Esophagus (tissue), 2 donors: Measurements from ENCODE around the gene MAPRE2. TPM values are rescaled to one million over a fixed set of nuclear protein-coding genes. Genes with fewer than 3 reads are reported as not detected.

Experiments
- H3K27ac ChIP-seq, 2 donors: one replicate each; pipeline ENCODE4 v1.5.1; 2013; ENCODE audit warnings: low read depth in 2 of 2, mild to moderate bottlenecking in 2 of 2, inconsistent platforms in 1 of 2, low read length in 1 of 2, moderate library complexity in 1 of 2
- H3K27me3 ChIP-seq, 2 donors: one replicate each; pipeline ENCODE4 v1.6.1; 2013; ENCODE audit warnings: low read length in 2 of 2, control low read depth in 1 of 2, mild to moderate bottlenecking in 1 of 2; ENCODE audit not compliant: insufficient read depth in 2 of 2, control insufficient read depth in 1 of 2
- H3K36me3 ChIP-seq, 2 donors: one replicate each; pipeline ENCODE4 v1.6.1; 2013; ENCODE audit warnings: low read length in 1 of 2; ENCODE audit not compliant: control insufficient read depth in 2 of 2, insufficient read depth in 2 of 2
- H3K4me1 ChIP-seq, 2 donors: one replicate each; pipeline ENCODE4 v1.6.1; 2013; ENCODE audit warnings: low read length in 1 of 2; ENCODE audit not compliant: control insufficient read depth in 2 of 2, insufficient read depth in 2 of 2
- H3K4me3 ChIP-seq, 2 donors: one replicate each; pipeline ENCODE4 v1.5.1; 2013; ENCODE audit warnings: low read length in 2 of 2, mild to moderate bottlenecking in 2 of 2, low read depth in 1 of 2, moderate library complexity in 1 of 2
- H3K9me3 ChIP-seq, 2 donors: one replicate each; pipeline ENCODE4 v1.6.1; 2013; ENCODE audit warnings: mild to moderate bottlenecking in 2 of 2, low read depth in 1 of 2, low read length in 1 of 2, moderate library complexity in 1 of 2; ENCODE audit not compliant: control insufficient read depth in 2 of 2, insufficient read depth in 1 of 2
- WGBS, 2 donors: extraction: QIAGEN DNeasy Blood & Tissue Kit; methylation state at CpG; one replicate each; pipeline ENCODE4 v1.1.7; 2013; 5-methylcytosine and 5-hydroxymethylcytosine counted together
- polyA plus RNA-seq, 2 donors: library from polyadenylated mRNA; stranded (reverse); fragments of 200-250 nt; gene quantifications; one replicate each; pipeline ENCODE4 v1.2.3, GENCODE V29; 2013
- donor health status: healthy with polysubstance abuse.
- donor health status: Bipolar disorder and iron deficiency.

The MAPRE2 gene
- polyA plus RNA-seq, 2 donors, result 2.4 to 3.5 TPM

DNA sequence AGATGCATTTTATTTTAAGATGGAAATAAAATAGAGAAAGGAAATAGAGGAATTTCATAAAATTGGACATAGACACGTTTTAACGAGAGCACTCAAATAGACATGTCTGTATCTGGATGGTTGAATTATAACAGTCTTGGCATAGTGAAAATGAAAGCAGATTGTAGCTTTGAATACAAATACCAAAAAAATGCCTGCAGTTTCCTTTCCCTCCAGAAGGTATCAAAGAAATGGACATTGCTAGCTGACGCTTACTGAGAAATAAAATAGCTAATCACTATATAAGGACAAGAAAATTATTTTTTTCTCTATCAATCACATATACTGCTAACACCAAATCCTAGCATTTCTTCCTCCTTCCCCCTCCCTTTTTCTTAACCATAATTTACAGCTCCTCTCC lies 11.4 kb upstream of the MAPRE2 start:
- WGBS, 2 donors, result 7 to 17% methylated on average over 3 of the region's 3 CpGs
- H3K4me3 ChIP-seq, result peak overlapping the region in 1 of 2 donors; percentile 19
- H3K27ac ChIP-seq, result peak overlapping the region in 1 of 2 donors; percentile 20
- no peaks in the 10 kb centered on the region for H3K9me3 ChIP-seq
- no peaks in the 10 kb centered on the region for H3K4me1 ChIP-seq
- H3K36me3 ChIP-seq, result no peaks in the 10 kb centered on the region
- H3K27me3 ChIP-seq, result no peaks in the 10 kb centered on the region

DNA sequence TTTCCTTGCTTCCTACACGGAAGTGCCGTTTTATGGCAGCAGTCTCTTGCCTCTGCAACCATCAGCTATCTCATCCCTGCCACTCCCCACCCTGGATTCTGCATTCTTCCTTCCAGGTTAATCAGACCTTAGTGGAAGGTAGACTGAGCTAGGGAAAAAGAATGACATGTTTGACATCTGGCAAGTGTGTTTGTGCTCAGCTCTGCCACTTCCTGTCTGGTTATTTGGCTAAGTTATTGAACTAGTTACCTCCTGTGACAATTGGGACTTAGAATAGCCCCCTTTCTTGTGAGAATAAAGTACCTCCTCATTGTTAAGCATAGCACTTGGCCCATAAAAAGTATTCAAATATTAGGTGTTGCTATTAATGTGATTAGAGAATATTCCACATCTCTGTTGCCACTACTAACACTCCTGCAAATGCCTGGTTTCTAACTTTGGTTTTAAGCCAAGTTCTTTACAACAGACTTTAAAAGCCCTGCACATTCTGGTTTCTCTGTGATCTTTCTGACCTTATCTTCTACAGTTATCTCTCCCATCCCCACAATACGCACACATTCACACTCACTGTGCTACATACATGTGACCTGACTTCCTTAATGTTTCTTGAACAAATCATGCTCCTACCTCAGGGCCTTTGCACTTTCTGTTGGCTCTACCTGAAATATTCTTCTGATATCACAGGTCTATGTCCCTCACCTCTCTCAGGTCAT lies 10.8 kb upstream of the MAPRE2 start:
- H3K9me3 ChIP-seq, result no peaks in the 10 kb centered on the region
- no peaks in the 10 kb centered on the region for H3K27me3 ChIP-seq
- no peak overlapping the region for H3K4me3 ChIP-seq
- H3K27ac ChIP-seq, result peak overlapping the region in 1 of 2 donors; percentile 20
- H3K4me1 ChIP-seq, result no peaks in the 10 kb centered on the region
- H3K36me3 ChIP-seq, result no peaks in the 10 kb centered on the region
- 32 to 42% methylated on average over 3 of the region's 3 CpGs for WGBS, 2 donors

GRCh38 chr18:35032113-35032512 lies 9.1 kb upstream of the MAPRE2 start:
- Histone ChIP-seq H3K36me3 (no peaks in the 10 kb centered on the region), H3K4me1 (no peaks in the 10 kb centered on the region), H3K9me3 (no peaks in the 10 kb centered on the region), H3K4me3 (no peak overlapping the region), H3K27me3 (no peaks in the 10 kb centered on the region), H3K27ac (no peak overlapping the region)
- WGBS, 2 donors, result 58 to 69% methylated on average over 1 of the region's 1 CpG

DNA sequence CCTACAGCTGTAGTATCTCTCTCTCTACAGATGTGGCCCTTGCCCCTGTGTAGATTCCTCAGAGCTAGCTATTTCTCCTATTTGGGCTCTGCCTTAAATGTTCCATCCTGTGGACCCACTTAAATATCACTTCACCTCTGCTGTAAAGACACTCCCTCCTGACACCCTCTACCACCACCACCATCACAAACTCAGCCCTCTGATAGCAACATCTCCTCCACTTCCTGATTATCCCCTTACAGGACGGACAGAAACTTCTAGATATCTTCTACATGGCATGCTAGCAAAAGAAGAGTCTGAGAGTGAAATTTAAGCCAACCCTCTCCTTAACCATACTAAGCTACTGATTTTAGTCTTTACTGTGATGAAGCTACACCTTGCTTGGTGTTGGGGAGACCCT lies 3.2 kb upstream of the MAPRE2 start:
- Histone ChIP-seq H3K27me3 (no peaks in the 10 kb centered on the region), H3K36me3 (no peaks in the 10 kb centered on the region), H3K9me3 (no peaks in the 10 kb centered on the region), H3K27ac (no peak overlapping the region), H3K4me1 (peaks cover 0 to 3% of the 10 kb centered on the region in 2 donors), H3K4me3 (no peak overlapping the region)
- 77 to 89% methylated on average over 1 of the region's 1 CpG for WGBS, 2 donors

DNA sequence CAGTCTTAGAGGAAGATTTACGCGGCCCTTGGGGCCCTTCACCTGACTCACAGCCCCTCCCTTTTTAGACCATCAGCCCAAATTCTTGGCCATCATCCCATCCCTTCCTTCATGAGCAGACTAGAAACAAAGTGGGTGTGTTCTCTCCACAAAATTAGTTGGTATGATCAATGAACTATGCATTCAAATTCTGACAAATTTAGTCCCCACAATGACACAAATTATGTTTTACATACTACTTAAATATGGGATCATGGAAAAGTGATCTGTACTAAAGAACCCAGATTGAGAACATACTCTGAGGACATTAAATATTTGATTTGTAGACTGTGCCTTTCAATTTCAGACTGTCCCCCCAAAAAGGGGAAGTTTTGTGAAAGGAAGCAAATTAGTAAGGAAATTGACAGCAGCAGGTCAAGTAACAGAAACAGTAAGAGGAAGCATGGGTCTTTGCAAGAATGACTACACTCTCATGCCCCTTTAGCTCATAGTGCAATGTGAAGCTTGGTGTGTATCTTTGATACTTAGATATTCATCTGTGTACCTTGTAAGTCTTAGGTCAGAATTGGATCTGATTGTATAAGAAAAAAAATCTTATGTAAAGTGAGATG lies 2.2 kb upstream of the MAPRE2 start:
- peaks cover 0 to 3% of the 10 kb centered on the region in 2 donors for H3K4me1 ChIP-seq
- H3K4me3 ChIP-seq, result no peak overlapping the region
- H3K9me3 ChIP-seq, result no peaks in the 10 kb centered on the region
- 67 to 77% methylated on average over 2 of the region's 2 CpGs for WGBS, 2 donors
- no peaks in the 10 kb centered on the region for H3K27me3 ChIP-seq
- H3K36me3 ChIP-seq, result no peaks in the 10 kb centered on the region
- H3K27ac ChIP-seq, result no peak overlapping the region

DNA sequence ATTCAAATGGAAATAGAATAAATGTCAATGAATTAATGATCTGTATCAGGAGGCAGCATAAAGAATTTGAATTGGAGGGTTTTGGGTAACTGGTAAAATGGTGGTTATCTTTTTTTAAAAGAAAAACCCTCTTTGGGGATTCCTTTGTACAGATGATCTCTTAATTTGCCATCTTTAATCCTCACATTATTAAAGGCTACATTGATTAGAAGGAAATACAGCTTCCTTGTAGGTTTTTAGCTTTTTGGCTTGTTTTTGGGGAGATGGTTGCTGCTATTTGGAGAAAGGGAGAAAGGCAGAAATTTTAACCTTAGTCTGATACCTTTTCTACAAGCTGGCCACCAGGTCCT lies 600 bp upstream of the MAPRE2 start:
- Histone ChIP-seq H3K4me1 (peaks cover 0 to 3% of the 10 kb centered on the region in 2 donors), H3K4me3 (peak overlapping the region in 1 of 2 donors; percentile 64), H3K27ac (peak overlapping the region in 1 of 2 donors; percentile 82)

GRCh38 chr18:35041815-35042387 lies 688 bp downstream of the MAPRE2 start:
- H3K4me3 ChIP-seq, result peak overlapping the region; percentile 64 to 85
- peak overlapping the region; percentile 82 to 93 for H3K27ac ChIP-seq
- no peaks in the 10 kb centered on the region for H3K36me3 ChIP-seq
- WGBS, 2 donors, result 3% methylated on average over 11 of the region's 11 CpGs
- no peaks in the 10 kb centered on the region for H3K9me3 ChIP-seq
- H3K4me1 ChIP-seq, result peaks cover 0 to 3% of the 10 kb centered on the region in 2 donors
- no peaks in the 10 kb centered on the region for H3K27me3 ChIP-seq

More for the DNA sequence above, 600 bp upstream of the MAPRE2 start:
- no peaks in the 10 kb centered on the region for H3K9me3 ChIP-seq
- no peaks in the 10 kb centered on the region for H3K27me3 ChIP-seq
- no peaks in the 10 kb centered on the region for H3K36me3 ChIP-seq

DNA sequence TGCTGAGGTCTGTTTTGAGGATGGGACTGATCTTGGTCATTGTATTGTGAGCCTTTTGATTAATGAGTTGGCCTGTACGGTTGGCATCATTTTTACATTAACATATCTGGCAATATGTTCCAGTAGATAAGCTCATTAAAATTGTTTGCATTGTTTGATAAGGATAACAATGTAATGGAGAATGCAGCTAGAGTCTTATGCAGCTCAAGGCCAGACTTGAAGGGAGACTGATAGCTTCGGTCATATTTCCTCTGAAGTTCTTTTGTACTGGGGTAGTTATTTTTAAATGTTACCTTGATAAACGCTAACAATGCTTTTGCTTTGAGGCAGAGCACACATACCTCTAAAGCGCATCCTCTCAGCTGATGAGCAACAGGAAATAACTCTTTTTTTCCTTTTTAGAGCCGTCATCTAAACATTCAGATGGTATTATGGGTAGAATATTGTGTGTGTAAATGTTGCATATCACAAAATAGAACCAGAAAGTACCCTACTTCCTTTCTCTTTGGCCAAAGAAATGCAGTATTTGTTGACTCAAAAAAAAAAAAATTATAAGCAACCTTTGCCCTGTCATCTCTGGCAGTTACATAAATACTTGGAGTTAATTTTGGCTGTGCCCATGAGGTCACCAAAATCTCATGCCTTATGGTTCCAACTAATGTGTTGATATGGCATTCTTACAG lies 1.3 kb downstream of the MAPRE2 start:
- H3K4me3 ChIP-seq, result peak overlapping the region in 1 of 2 donors; percentile 64
- 31 to 36% methylated on average over 5 of the region's 5 CpGs for WGBS, 2 donors
- H3K9me3 ChIP-seq, result no peaks in the 10 kb centered on the region
- H3K27me3 ChIP-seq, result no peaks in the 10 kb centered on the region
- H3K4me1 ChIP-seq, result peaks cover 0 to 3% of the 10 kb centered on the region in 2 donors
- peak overlapping the region in 1 of 2 donors; percentile 82 for H3K27ac ChIP-seq
- H3K36me3 ChIP-seq, result no peaks in the 10 kb centered on the region

DNA sequence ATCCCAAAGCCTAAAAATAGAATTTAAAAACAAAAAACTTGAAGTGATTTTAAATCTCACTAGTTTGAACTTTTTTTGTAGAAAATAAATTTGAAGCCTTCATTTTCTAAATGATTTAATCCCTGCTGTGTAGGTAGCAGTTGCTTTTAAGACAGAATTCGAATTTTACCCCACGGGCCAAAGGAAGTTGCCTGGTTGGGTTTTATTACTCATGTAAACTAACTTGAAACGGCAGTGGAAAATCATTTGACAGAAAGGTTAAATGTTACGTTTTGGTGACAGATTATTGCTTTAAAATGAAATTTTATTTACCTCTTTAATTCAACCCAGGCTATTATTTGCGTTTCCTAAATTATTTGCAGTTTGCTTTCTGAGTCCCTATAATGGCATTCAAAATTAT lies 2.0 kb downstream of the MAPRE2 start:
- WGBS, 2 donors, result 48 to 59% methylated on average over 5 of the region's 5 CpGs
- H3K4me1 ChIP-seq, result peaks cover 0 to 5% of the 10 kb centered on the region in 2 donors
- H3K27me3 ChIP-seq, result no peaks in the 10 kb centered on the region
- no peaks in the 10 kb centered on the region for H3K9me3 ChIP-seq
- no peak overlapping the region for H3K27ac ChIP-seq
- no peak overlapping the region for H3K4me3 ChIP-seq
- no peaks in the 10 kb centered on the region for H3K36me3 ChIP-seq
